ENCODE data around the gene PDE4B. TPM values are rescaled to one million over a fixed set of nuclear protein-coding genes. Genes with fewer than 3 reads are reported as not detected.

PDE4B gene
- total and polyA plus RNA-seq, 9 of the 15 experiments (the other 6 are each of a cell fraction or from before 2014, with no cell fraction given) = 0.09 TPM; not detected in 8

DNA sequence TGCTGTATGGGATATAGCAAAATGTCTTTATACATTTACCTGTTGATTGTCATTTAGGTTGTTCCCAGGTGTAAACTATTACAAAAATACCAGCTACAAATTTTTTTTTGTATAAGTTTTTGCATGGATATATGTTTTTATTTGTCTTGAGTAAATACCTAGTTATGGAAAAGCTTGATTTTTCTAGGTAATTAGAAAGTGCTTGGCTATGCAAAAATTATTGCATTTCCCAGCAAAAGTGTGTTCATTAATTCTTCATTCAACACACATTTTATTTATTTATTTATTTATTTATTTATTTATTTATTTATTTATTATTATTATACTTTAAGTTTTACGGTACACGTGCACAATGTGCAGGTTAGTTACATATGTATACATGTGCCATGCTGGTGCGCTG lies 22.1 kb downstream of the PDE4B start:
- in situ Hi-C loops (cut with MboI) (no loop called here), intact Hi-C loops (cut with micrococcal nuclease) (loop anchor here (5.0 kb wide), 1 partner anchor 133 kb away; no protein-coding TSS in a partner anchor)
- peaks cover 0 to 5% of the 10 kb centered on the region in 2 experiments; a peak in 2 of 5 replicates for H3K4me1 ChIP-seq (replicated peaks in 1 of 2; ENCODE audit: control insufficient read depth in 2 of 2, insufficient read depth in 2 of 2, low read length in 2 of 2)
- ChIA-PET CTCF (ENCODE audit: low intra/inter-chr PET ratio) (no interaction called here), POLR2A (no interaction called here)
- H4K20me1 ChIP-seq (replicated peaks; ENCODE audit: control insufficient read depth, insufficient read depth, low read length) = no peaks in the 10 kb centered on the region
- ATAC-seq (no peak), DNase-seq (ENCODE audit: extremely low read depth in 1 of 4, low spot score in 3 of 4) (no peak), FAIRE-seq (no peak)
- BruUV-seq (replicated peaks) = no TSS peak
- no peaks in the 10 kb centered on the region for H3K9me1 ChIP-seq (ENCODE audit: control insufficient read depth, insufficient read depth, low read length)
- H3K36me3 ChIP-seq (ENCODE audit: control insufficient read depth, insufficient read depth, low read length) = no peaks in the 10 kb centered on the region
- H3K9me3 ChIP-seq (replicated peaks; ENCODE audit: control insufficient read depth, insufficient read depth, low read depth, low read length) = no peaks in the 10 kb centered on the region
- H3K4me2 ChIP-seq (ENCODE audit: insufficient read depth, low read length) = no peak overlapping the region
- H3K9ac ChIP-seq (ENCODE audit: insufficient read depth in 1 of 2, low read depth in 2 of 2, low read length in 2 of 2) = no peak overlapping the region
- H3K4me3 ChIP-seq = no peak overlapping the region
- WGBS (ENCODE audit: insufficient coverage, low coverage, missing lambda C conversion rate) = 29% methylated on average over 1 of the region's 3 CpGs
- H3K79me2 ChIP-seq (ENCODE audit: control insufficient read depth, insufficient read depth, low read length) = no peaks in the 10 kb centered on the region
- no peak overlapping the region for H3K27ac ChIP-seq (ENCODE audit: extremely low read depth, low read depth, low read length)
- no peak overlapping the region for H2AFZ ChIP-seq (ENCODE audit: low read depth, low read length)
- H3K27me3 ChIP-seq (ENCODE audit: control insufficient read depth in 2 of 2, insufficient read depth in 2 of 2, low read length in 2 of 2) = no peaks in the 10 kb centered on the region
- peak; percentile 16; the same call in 1 of the 2 replicates for TF ChIP-seq MAFK (IDR thresholded peaks at IDR 0.05; ENCODE audit: low read length)
- TF ChIP-seq SIN3B (IDR thresholded peaks at IDR 0.05; ENCODE audit: low read depth) = no peak
- TF ChIP-seq CTBP1 (IDR thresholded peaks at IDR 0.05; ENCODE audit: borderline replicate concordance) = no peak
- no peak for TF ChIP-seq MIER1 (IDR thresholded peaks at IDR 0.05; ENCODE audit: low read depth)
- no peak for TF ChIP-seq YBX1 (IDR thresholded peaks at IDR 0.05)
- no peak for TF ChIP-seq ZNF175 (CRISPR knock-in tag; IDR thresholded peaks at IDR 0.05; ENCODE audit: low read depth)
- TF ChIP-seq, protein P1, sequence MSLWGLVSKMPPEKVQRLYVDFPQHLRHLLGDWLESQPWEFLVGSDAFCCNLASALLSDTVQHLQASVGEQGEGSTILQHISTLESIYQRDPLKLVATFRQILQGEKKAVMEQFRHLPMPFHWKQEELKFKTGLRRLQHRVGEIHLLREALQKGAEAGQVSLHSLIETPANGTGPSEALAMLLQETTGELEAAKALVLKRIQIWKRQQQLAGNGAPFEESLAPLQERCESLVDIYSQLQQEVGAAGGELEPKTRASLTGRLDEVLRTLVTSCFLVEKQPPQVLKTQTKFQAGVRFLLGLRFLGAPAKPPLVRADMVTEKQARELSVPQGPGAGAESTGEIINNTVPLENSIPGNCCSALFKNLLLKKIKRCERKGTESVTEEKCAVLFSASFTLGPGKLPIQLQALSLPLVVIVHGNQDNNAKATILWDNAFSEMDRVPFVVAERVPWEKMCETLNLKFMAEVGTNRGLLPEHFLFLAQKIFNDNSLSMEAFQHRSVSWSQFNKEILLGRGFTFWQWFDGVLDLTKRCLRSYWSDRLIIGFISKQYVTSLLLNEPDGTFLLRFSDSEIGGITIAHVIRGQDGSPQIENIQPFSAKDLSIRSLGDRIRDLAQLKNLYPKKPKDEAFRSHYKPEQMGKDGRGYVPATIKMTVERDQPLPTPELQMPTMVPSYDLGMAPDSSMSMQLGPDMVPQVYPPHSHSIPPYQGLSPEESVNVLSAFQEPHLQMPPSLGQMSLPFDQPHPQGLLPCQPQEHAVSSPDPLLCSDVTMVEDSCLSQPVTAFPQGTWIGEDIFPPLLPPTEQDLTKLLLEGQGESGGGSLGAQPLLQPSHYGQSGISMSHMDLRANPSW (CRISPR knock-in tag; IDR thresholded peaks at IDR 0.05) = no peak
- TF ChIP-seq ARID2 (IDR thresholded peaks at IDR 0.05) = no peak
- TF ChIP-seq, protein P2, sequence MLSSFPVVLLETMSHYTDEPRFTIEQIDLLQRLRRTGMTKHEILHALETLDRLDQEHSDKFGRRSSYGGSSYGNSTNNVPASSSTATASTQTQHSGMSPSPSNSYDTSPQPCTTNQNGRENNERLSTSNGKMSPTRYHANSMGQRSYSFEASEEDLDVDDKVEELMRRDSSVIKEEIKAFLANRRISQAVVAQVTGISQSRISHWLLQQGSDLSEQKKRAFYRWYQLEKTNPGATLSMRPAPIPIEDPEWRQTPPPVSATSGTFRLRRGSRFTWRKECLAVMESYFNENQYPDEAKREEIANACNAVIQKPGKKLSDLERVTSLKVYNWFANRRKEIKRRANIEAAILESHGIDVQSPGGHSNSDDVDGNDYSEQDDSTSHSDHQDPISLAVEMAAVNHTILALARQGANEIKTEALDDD (IDR thresholded peaks at IDR 0.05) = no peak
- 0 out of 2 replicates have a peak, but pooled peaks have one; percentile 2 for TF ChIP-seq ZNF316 (IDR thresholded peaks at IDR 0.05)
